ENCODE data around the gene MYO18A. TPM values are rescaled to one million over a fixed set of nuclear protein-coding genes. Genes with fewer than 3 reads are reported as not detected.

Gene MYO18A
- total RNA-seq, 2 donors from 2014 or later = 84.8 to 110 TPM

DNA sequence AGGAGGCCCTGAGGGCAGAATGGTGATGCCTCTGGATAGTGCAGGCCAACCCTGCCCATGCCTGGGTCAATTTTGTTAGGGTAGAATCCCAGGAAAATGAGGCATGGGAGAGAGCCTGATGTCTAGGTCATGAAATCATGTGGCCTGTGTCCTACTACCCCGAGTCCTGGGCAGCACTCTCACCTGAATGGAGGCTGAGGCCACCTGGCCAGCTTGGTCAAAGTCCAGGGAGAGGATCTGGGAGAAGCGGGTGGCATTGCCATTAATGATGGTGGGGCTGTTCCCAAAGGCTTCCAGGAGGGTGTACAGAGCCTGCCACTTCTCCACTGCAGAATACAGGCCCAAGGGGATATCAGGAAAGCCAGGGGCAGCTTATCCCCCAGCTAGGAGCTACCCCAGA lies 59.8 kb downstream of the MYO18A start:
- ATAC-seq = no peak
- intact Hi-C loops (cut with DNase I, micrococcal nuclease) = no loop called here
- DNase-seq = no peak

- ATAC-seq = no peak
- DNase-seq = no peak
- intact Hi-C loops (cut with DNase I, micrococcal nuclease) = no loop called here
These were observed 60.9 kb downstream of the MYO18A start for GRCh38 chr17:29119265-29119664.

DNA sequence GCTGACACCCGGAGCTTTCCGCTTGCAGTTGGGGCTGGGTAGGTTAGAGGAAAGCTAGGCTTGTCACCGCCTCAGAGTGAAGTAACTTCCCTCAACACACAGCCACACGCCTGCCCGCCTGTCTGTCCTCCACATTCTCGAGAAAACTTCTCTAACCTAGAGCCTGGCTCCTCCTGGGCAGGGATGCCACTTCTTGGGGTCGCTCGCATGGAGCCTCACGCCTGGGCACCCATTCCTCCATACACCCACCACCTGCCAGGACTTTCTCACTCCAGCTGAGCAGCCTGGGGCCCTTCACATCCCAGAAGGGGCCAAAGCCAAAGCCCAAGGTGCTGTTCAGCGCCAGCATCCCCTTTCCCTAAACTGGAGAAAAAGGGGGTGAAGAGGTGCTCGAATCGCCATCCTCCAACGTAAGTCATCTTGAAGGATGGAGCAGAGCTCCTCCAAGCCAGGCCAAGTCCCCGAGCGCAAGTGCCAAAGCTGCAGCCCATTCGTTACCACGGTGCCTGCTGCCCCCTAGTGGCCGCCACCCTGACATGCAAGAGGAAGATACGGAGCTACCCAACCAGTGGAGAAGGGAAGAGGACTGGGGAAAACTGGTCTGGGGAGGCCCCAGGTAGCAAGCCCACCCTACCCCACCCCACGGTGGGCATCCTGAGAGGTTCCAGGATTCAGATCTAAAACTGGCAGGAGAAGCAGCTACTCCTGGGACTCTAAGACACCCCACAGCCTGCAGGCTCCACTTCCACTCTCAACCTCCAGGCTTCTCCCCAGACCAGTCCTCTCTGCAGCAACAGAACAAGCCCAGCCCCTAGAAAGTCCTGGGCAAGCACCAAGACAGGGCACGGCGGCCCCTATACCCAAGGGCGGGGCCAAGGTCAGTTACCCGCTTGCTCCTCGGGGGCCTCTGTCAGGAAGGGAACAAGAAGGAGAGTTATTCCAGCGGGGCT lies 63.1 kb downstream of the MYO18A start:
- ATAC-seq (peak; percentile 61), DNase-seq (peak in 1 of 2 donors; percentile 78)
- intact Hi-C loops (cut with DNase I, micrococcal nuclease) = no loop called here

DNA sequence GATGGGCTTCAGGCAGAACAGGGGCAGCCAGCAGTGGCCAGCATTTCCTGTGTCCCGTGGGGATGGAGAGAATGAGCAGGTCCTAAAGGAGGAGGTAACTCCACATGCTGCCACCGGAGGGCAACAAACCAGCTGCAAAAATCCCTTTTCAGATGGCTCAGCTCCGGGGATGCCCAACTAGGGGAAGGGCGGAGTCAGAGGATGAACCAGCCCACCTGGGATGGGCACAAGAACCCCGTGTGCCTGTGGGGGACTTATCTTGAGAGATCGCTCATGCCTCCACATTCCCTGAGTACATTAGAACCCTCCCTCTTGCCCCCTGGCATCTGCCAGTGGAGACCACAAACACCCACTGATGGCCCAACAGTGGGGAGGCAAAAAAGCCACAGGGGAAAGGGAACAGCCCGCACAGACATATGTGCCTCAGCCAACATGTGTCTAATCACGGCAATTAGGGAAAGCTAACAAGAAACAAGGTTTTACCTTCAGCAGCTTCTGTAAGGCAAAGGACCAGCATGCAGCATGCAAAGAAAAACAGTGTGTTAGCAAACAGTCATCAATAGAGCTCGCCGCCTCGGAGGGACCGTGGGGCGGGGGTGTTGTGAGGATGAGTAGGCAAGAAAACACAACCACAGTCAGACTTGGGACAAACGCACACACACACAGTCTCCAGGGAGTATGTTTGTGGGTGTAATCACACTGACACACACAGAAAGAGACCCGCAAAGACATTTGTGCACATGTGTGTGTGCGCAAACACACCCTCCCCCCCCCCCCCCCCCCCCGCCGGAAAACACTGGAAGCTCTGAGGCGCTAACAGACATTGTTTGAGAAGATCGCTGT lies 64.0 kb downstream of the MYO18A start:
- DNase-seq = no peak
- intact Hi-C loops (cut with DNase I, micrococcal nuclease) = no loop called here
- ATAC-seq = peak; percentile 14

DNA sequence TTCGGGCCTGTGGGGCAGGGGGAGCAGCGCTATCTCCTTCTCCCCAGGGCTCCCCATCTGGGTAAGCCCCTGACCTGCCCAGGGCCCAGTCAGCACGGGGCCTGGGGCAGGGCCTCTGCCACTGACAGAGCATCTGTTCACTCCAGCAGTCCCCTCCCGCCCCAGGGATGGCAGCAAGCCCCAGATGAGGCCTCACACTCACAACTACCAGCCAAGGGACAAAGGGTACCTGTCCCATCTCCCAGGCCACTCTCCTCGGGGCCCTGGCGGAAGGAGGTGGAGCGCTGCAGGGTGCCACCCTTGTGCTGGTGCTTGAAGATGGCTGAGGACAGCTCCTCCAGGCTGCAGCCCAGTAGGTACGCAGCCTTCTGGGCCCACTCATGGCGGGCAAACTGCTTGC lies 64.8 kb downstream of the MYO18A start:
- ATAC-seq = no peak
- intact Hi-C loops (cut with DNase I, micrococcal nuclease) = no loop called here
- DNase-seq = no peak

DNA sequence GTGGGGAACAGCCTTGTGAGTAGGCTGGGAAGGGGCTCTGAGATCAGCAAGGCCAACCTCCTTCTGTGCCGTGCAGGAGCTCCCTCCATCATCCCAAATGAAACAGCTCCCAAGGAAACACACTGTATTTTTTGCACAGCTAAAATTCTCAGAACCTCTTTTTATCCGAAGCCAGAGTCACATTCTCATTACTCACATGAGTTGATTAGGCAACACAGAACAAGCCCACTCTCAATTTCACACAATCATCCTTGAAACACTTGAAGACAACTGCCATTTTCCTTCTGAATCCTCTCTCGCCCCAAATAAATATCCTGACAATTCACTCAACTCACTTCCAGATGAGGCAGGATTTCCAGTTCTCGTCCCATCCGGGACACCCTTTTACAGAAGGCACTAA lies 66.1 kb downstream of the MYO18A start:
- DNase-seq (no peak), ATAC-seq (no peak)
- intact Hi-C loops (cut with DNase I, micrococcal nuclease) = loop anchor here (5.0 kb wide), 2 partner anchors 147 to 152 kb away; no protein-coding TSS in a partner anchor

GRCh38 chr17:29113334-29113733 lies 66.9 kb downstream of the MYO18A start:
- no peak for ATAC-seq
- intact Hi-C loops (cut with DNase I, micrococcal nuclease) = loop anchor here (5.0 kb wide), 2 partner anchors 146 to 151 kb away; no protein-coding TSS in a partner anchor

DNA sequence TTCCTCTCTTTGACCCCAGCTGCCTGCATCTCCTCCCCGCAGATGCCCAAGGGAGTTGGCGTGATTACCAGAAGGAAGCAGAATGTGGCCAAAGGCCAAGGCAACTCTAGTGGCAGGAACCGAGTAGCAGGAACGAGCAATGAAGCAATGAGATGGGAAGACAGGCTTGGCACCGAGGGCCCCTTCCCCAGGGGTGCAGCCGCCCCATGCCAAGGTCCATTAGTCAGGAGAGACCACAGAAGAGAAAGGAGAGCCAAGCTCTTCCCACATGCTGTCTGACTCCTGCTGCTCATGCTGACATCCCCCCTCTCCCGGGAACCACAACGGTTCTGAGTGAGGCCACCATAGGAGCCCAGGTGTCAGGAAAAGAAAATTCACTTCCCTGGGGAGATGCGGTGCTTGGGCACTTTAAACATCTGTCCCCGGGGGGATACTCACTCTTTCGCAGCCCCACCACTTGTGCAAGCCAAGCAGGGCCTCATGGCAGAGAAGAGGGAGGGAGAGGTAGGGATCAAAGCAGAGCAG lies 67.4 kb downstream of the MYO18A start:
- ATAC-seq (no peak), DNase-seq (no peak)
- intact Hi-C loops (cut with DNase I, micrococcal nuclease) = loop anchor here (5.0 kb wide), 2 partner anchors 146 to 151 kb away; no protein-coding TSS in a partner anchor

More at GRCh38 chr17:29113334-29113733, 66.9 kb downstream of the MYO18A start:
- DNase-seq = no peak

GRCh38 chr17:29111816-29112499 lies 68.2 kb downstream of the MYO18A start:
- intact Hi-C loops (cut with DNase I, micrococcal nuclease) = loop anchor here (5.0 kb wide), 2 partner anchors 145 to 150 kb away; no protein-coding TSS in a partner anchor
- DNase-seq (peak in 1 of 2 donors; percentile 70), ATAC-seq (peak; percentile 78)

- intact Hi-C loops (cut with DNase I, micrococcal nuclease) = loop anchor here (5.0 kb wide), 2 partner anchors 143 to 148 kb away; no protein-coding TSS in a partner anchor
These were observed 69.8 kb downstream of the MYO18A start for GRCh38 chr17:29110372-29110757.

DNA sequence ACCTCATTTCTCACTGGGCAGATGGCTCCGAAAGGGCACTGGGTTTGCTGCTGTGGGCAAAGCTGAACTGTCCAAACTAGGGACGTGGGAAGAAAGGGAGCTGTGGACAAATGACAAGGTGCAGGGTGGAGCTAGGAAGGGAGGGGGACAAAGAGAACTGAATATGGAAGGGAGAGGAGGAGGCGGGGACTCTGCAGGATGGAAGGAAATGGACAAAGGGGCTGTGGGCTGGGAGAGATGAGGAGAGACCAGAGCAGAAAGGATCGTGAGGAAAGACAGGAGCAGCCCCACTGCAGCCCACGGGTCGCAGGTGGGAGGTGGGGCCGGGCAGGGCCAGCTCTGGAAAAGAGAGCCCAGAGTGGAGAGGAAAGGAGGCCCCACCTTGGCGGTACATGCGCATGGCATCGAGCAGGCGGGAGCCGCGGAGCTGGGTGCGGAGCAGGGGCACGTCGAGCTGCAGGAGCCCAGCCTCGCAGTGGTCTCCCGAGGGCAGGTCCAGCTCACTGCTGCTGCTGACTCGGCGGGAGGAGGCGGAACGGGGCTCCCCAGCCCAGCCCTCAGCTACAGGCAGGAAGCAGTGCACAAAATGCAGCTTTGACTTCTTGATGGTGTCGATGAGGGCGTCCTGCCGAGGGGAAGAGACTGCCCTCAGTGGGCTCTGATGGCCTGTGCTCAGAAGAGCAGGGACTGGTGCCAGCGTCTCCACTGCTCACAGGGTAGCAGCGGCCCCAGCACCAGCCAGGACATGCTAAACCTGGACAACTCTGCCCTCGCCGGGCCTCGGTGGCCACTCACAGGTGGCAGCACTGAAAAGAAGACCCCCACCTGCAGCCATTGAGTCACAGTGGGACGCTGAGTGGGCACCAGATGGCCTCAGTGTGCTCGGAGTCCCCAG lies 70.5 kb downstream of the MYO18A start:
- intact Hi-C loops (cut with DNase I, micrococcal nuclease) = loop anchor here (5.0 kb wide), 2 partner anchors 142 to 147 kb away; no protein-coding TSS in a partner anchor
- ATAC-seq = no peak

More at GRCh38 chr17:29110372-29110757, 69.8 kb downstream of the MYO18A start:
- DNase-seq (no peak), ATAC-seq (no peak)

GRCh38 chr17:29108823-29109476 lies 71.2 kb downstream of the MYO18A start:
- DNase-seq (no peak), ATAC-seq (no peak)
- intact Hi-C loops (cut with DNase I, micrococcal nuclease) = no loop called here

More for the DNA sequence above, 70.5 kb downstream of the MYO18A start:
- DNase-seq = no peak

- intact Hi-C loops (cut with DNase I, micrococcal nuclease) = no loop called here
- no peak for DNase-seq
- ATAC-seq = no peak
These were observed 72.0 kb downstream of the MYO18A start for GRCh38 chr17:29107933-29108822.

GRCh38 chr17:29107084-29107483 lies 73.1 kb downstream of the MYO18A start:
- DNase-seq = no peak
- peak; percentile 9 for ATAC-seq
- intact Hi-C loops (cut with DNase I, micrococcal nuclease) = no loop called here

GRCh38 chr17:29103341-29103740 lies 76.9 kb downstream of the MYO18A start:
- ATAC-seq (no peak), DNase-seq (no peak)
- intact Hi-C loops (cut with DNase I, micrococcal nuclease) = no loop called here

DNA sequence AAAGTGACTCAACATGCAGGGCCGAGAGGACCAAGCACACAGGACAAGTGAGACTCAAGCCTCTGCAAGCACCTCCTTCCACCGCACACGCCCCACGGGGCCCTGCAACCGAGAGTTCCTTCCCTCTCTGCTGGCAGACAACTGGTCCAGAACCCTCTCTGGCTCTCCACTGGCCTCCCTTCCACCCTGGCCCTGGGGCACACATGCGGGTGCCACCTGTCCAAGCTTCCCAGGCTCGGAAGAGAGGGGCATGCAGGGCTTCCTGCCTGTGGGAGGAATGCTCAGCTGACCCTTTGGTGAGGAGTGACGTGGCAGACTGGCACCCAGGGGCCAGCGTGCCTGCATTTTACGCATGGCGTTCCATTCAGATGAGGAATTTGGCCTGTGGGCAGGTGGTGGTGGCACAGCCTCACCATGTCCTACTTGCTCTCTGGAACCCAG lies 77.4 kb downstream of the MYO18A start:
- intact Hi-C loops (cut with DNase I, micrococcal nuclease) = no loop called here
- DNase-seq (no peak), ATAC-seq (no peak)
